Heart right ventricle (tissue), 16 donors: ENCODE data around the gene UBE2G1. TPM values are rescaled to one million over a fixed set of nuclear protein-coding genes. Genes with fewer than 3 reads are reported as not detected.
"Not testable (repeated sequence)": the region's sequence is repeated elsewhere in the genome, so short reads cannot be mapped to it uniquely, and the experiment has no call there.

Experiments used
- ATAC-seq, 8 donors: fragments of 200-7000 bp; cut with Tn5 transposase; one replicate each; pipeline ENCODE4 v1.9.1; 2020; ENCODE audit warnings: mild to moderate bottlenecking in 8 of 8, moderate library complexity in 8 of 8, moderate number of reproducible peaks in 1 of 8
- DNase-seq, 2 donors: peaks; one replicate each; pipeline ENCODE4 v3.0.0-alpha.2; 2020
- H3K27ac ChIP-seq, 10 donors: fragments of 200-600 bp; sonication (generic) in 2 of 10; one replicate each; pipeline versions ENCODE4 v1.5.0 to v1.8.0; 2020 to 2022; ENCODE audit warnings: mild to moderate bottlenecking in 3 of 10
- H3K27me3 ChIP-seq, 7 donors: fragments of 200-600 bp; one replicate each; pipeline ENCODE4 v1.8.0; 2021 to 2022; ENCODE audit warnings: mild to moderate bottlenecking in 2 of 7
- H3K36me3 ChIP-seq, 9 donors: fragments of 200-600 bp; sonication (generic) in 1 of 9; one replicate each; pipeline versions ENCODE4 v1.5.0 to v1.8.0; 2020 to 2022; ENCODE audit warnings: mild to moderate bottlenecking in 2 of 9
- H3K4me1 ChIP-seq, 9 donors: fragments of 200-600 bp; sonication (generic) in 1 of 9; one replicate each; pipeline versions ENCODE4 v1.5.0 to v1.8.0; 2020 to 2022; ENCODE audit warnings: mild to moderate bottlenecking in 4 of 9
- H3K4me3 ChIP-seq, 10 donors: fragments of 200-600 bp; sonication (generic) in 2 of 10; one replicate each; pipeline versions ENCODE4 v1.5.0 to v1.8.0; 2020 to 2022; ENCODE audit warnings: mild to moderate bottlenecking in 7 of 10, moderate library complexity in 2 of 10
- H3K9me3 ChIP-seq, 11 donors: fragments of 200-600 bp in 10 of 11; sonication (generic) in 2 of 11; one replicate each; pipeline versions ENCODE4 v1.5.0 to v1.8.0; 2013 to 2022; ENCODE audit warnings: mild to moderate bottlenecking in 2 of 11, control low read depth in 1 of 11, moderate library complexity in 1 of 11
- CTCF ChIP-seq, 9 donors: fragments of 200-600 bp; sonication (generic) in 2 of 9; IDR thresholded peaks; one replicate each; pipeline versions ENCODE4 v1.5.0 to v1.8.0; 2021 to 2022; ENCODE audit warnings: antibody characterized with exemption in 9 of 9, mild to moderate bottlenecking in 5 of 9, moderate library complexity in 1 of 9
- WGBS, 2 donors: extraction: QIAGEN DNeasy Blood & Tissue Kit; methylation state at CpG; one replicate each; pipeline ENCODE4 v1.1.7; 2013; ENCODE audit warnings: inconsistent platforms in 1 of 2; 5-methylcytosine and 5-hydroxymethylcytosine counted together
- intact Hi-C, 10 donors: fragments of 100-400 bp; cut with DNase I; formaldehyde crosslinking; loops; one replicate each; pipeline versions ENCODE4 v1.11.1 to v1.14.2; 2022
- polyA plus RNA-seq, 2 donors: library from polyadenylated mRNA; stranded (reverse); fragments of 200-250 nt; gene quantifications; one replicate each; pipeline ENCODE4 v1.2.3, GENCODE V29; 2013
- total RNA-seq, 10 donors: library from RNA; stranded (reverse); fragmentation: NEBNext Ultra II Directional in 3 of 10; extraction: Animal tissue kit (Norgen Biotek cat#: 25700) in 3 of 10; gene quantifications; one replicate each; pipeline versions ENCODE4 v1.2.1 to v1.2.4, GENCODE V29; 2021 to 2023
- donor health status: Arrhythmogenic right ventricular cardiomyopathy.
- donor health status: ischemic (EF 13 %, LVEDD 7.1; RV severe dilation, severe dysfunction).
- donor health status: healthy with polysubstance abuse.
- donor health status: DM: no; HTN: yes; CAD: no.
- donor health status: DM: no; HTN: no; CAD: no.
- donor health status: ischemic (EF 25% LVEDD 6.9; RV normal size, moderate dysfunction).
- donor health status: ischemic (EF 25% LVEDD 5.7; RV mildly dilated, moderate dysfunction).
- donor health status: healthy.
- donor health status: DM: yes; HTN: yes; CAD: no.
- donor health status: Ischemic cardiomyopathy.
- donor health status: ischemic (EF 35%, LVEDD 5.7; RV mildly dilated, moderate dysfunction).
- donor health status: nonischemic (EF 11% LVEDD 7.7; RV severe dilation, severe dysfunction).
- donor health status: DM: yes; HTN: yes; CAD: no.
- donor health status: PGD.
- donor health status: ischemic (EF 29% LVEDD 5.4; RV normal size, mild dysfunction).
- donor health status: nonischemic (EF 23%, LVEDD 6.1; RV moderate dilation, normal function).

UBE2G1 gene
- total and polyA plus RNA-seq, 12 donors = 14.9 to 119 (median 100) TPM

DNA sequence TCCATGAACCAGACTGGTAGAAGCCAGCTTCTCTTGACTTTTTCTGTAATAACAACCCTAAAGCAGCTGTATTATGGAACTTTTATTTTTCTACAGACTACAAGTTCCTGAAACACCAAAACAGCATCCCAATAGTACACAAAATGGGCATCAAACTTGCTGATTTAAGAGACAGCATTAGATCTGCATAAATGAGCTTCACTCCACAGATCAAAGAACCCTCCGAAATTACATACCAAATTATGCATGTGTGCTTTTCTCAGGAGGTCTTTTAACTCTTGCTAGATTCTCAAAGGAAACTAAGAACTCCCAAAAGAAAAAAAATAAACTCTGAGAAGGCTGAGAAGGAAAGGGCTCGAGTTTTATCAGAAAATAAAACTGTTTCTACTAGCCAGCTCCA is 12.3 kb downstream of the UBE2G1 start:
- intact Hi-C loops = no loop called here
- peaks cover 0 to 69% (median 44%) of the 10 kb centered on the region in 9 donors for H3K4me1 ChIP-seq
- no peak for DNase-seq
- WGBS, 2 donors = 70 to 73% methylated on average over 2 of the region's 2 CpGs
- H3K36me3 ChIP-seq = no peaks in the 10 kb centered on the region
- no peak for TF ChIP-seq CTCF (IDR thresholded peaks at IDR 0.05)
- no peaks in the 10 kb centered on the region for H3K9me3 ChIP-seq
- H3K4me3 ChIP-seq = no peak overlapping the region
- ATAC-seq = no peak
- H3K27me3 ChIP-seq = no peaks in the 10 kb centered on the region
- no peak overlapping the region for H3K27ac ChIP-seq

DNA sequence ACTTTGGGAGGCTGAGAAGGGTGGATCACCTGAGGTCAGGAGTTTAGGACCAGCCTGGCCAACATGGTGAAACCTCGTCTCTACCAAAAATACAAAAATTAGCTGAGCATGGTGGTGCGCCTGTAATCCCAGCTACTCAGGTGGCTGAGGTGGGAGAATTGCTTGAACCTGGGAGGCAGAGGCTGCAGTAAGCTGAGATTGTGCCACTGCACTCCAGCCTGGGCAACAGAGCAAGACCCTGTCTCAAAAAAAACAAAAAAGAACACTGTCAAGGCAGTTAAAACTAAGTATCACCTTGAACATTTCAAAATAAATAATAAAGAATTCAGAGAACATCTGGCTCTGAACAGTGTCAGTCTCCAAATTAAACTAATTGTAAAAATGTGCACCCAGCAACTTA is 16.3 kb downstream of the UBE2G1 start:
- Histone ChIP-seq H3K27ac (peak overlapping the region in 1 of 10 donors; percentile 9), H3K4me1 (peaks cover 0 to 58% (median 40%) of the 10 kb centered on the region in 9 donors)
- ATAC-seq, H3K9me3 ChIP-seq, H3K4me3 ChIP-seq, DNase-seq, H3K36me3 ChIP-seq, H3K27me3 ChIP-seq, intact Hi-C loops: not testable (repeated sequence)
- WGBS, 2 donors = 92 to 96% methylated on average over 2 of the region's 2 CpGs

DNA sequence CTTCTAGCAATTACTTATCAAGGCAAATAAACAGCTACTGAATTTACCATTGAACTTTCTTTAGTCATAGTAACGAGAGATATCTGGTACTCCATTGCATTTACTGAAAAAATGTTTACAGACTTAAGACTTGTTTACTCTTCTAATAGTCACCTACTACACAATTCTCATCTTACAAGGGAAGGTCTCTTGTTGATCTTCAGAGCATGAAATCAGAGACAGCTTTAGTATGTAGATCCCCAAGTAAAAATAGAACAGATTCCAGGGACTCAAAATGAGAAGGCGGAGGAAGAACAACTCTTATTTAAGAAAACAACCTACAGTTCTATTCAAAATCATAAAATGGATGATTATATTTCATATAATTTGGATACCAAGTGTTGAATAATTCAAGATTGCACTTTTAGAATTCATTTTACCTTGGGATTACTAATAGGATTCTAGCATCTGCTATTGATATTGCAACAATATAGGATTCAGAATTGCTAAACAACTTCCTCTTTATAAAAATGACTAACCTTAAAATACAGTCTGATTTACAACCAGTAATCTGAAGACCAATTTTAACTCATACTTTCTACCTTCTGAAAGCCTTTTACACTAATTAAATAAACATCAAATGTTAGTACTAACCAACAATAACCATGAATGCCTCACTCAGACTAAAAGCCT is 20.8 kb downstream of the UBE2G1 start:
- no peaks in the 10 kb centered on the region for H3K36me3 ChIP-seq
- H3K27ac ChIP-seq = peak overlapping the region in 6 of 10 donors; percentile 0 to 60 (median 39)
- no peak for TF ChIP-seq CTCF (IDR thresholded peaks at IDR 0.05)
- H3K9me3 ChIP-seq = no peaks in the 10 kb centered on the region
- ATAC-seq (peak in 1 of 8 donors; percentile 50), DNase-seq (no peak)
- H3K27me3 ChIP-seq = no peaks in the 10 kb centered on the region
- no peak overlapping the region for H3K4me3 ChIP-seq
- 45 to 60% methylated on average over 2 of the region's 2 CpGs for WGBS, 2 donors
- H3K4me1 ChIP-seq = peaks cover 0 to 70% (median 55%) of the 10 kb centered on the region in 9 donors
- intact Hi-C loops = no loop called here

DNA sequence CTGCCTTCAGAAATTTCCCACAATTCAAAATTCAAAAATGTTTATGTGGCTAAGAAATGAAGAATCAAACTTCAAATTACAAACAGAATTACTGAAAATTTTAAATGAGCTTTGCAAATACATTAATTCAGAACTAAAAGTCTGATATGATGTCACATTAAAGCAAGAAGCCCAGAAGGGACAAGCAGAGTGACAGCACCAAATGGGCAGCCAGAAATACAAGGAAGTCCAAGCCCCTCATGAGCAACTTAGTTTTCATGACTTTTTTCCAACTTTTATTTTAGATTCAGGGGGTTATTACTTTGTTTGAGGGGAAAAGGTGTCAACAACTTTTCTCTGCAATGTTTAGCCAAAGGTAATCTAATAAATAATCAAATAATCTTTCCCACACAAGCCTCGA is 21.5 kb downstream of the UBE2G1 start:
- peaks cover 0 to 69% (median 51%) of the 10 kb centered on the region in 9 donors for H3K4me1 ChIP-seq

More for the DNA sequence above, 21.5 kb downstream of the UBE2G1 start:
- Histone ChIP-seq H3K4me3 (no peak overlapping the region), H3K27me3 (no peaks in the 10 kb centered on the region), H3K36me3 (no peaks in the 10 kb centered on the region), H3K9me3 (no peaks in the 10 kb centered on the region), H3K27ac (peak overlapping the region in 3 of 10 donors; percentile 38 to 60 (median 46))
- intact Hi-C loops = no loop called here
- no peak for DNase-seq
- TF ChIP-seq CTCF (IDR thresholded peaks at IDR 0.05) = no peak
- ATAC-seq = no peak
- WGBS, 2 donors = 44 to 58% methylated on average over 1 of the region's 1 CpG
